ENCODE measurements around the gene AHNAK.

DNA sequence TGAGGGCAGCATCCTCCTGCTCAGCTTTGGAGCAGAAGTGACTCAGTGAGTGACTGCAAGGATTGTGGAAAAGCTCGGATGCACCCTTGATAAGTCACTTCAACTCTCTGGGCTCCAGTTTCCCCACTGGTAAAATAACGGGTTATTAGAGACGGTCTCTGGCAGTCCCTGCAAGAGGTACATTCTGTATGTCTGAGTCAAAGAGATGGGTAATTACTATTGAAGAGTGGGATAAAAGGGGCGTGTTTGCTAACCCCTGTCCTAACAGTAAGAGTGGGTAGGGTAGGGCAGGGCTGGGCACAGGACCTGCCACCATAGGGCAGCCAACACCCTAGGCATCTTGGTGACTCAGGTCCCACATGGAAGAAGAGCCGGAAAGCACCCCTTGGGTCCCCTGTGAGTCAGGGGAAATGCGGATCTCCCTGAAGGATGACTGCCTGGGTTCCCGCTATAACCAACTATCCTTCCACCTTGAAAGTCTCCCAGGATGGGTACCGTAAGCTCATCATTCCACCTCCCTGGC is 7.3 kb upstream of the AHNAK start:
- TF ChIP-seq POLR2AphosphoS5 (IDR thresholded peaks at IDR 0.05; ENCODE audit: low read depth, low read length) (no peak), TAF1 (IDR thresholded peaks at IDR 0.05; ENCODE audit: borderline replicate concordance, low read depth, low read length) (no peak), POLR2A (IDR thresholded peaks at IDR 0.05; ENCODE audit: low read depth, low read length) (no peak)

Data from GM12892 (cell line).